M059J (cell line): ENCODE data around the gene CHST9. TPM values are rescaled to one million over a fixed set of nuclear protein-coding genes. Genes with fewer than 3 reads are reported as not detected.
"Not testable (repeated sequence)": the region's sequence is repeated elsewhere in the genome, so short reads cannot be mapped to it uniquely, and the experiment has no call there.

ENCODE experiments used
- DNase-seq: peaks from one replicate; pipeline ENCODE4 v3.0.0-alpha.2; 2012; ENCODE audit warnings: low read depth
- total RNA-seq: library from RNA; depleted of rRNA; stranded (reverse); fragments of >200 nt; shearing (Covaris generic); gene quantifications from 2 replicates; pipeline ENCODE4 v1.2.3, GENCODE V29; 2014

Gene CHST9
- total RNA-seq, 1 experiment from 2014 or later, result not detected

DNA sequence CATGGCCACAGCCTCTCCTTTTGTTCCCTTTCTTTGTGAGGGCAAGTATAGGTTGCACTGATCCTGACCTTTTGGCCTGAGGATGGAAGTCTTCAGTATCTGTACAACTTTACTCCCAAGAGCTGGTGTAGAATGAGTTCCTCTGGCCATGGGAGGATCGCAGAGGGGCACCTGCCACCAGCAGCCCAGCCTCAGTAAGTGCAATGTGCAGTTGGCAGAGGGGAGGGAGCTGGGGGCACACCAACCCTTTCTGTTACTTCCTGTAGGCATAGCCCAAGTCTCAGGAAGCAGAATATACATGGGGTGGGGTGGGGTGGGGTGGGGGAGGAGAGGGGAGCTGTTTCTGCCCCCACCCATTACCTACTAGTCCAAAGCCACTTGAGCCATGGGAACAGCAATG is 254.5 kb downstream of the CHST9 start:
- DNase-seq, result no peak

DNA sequence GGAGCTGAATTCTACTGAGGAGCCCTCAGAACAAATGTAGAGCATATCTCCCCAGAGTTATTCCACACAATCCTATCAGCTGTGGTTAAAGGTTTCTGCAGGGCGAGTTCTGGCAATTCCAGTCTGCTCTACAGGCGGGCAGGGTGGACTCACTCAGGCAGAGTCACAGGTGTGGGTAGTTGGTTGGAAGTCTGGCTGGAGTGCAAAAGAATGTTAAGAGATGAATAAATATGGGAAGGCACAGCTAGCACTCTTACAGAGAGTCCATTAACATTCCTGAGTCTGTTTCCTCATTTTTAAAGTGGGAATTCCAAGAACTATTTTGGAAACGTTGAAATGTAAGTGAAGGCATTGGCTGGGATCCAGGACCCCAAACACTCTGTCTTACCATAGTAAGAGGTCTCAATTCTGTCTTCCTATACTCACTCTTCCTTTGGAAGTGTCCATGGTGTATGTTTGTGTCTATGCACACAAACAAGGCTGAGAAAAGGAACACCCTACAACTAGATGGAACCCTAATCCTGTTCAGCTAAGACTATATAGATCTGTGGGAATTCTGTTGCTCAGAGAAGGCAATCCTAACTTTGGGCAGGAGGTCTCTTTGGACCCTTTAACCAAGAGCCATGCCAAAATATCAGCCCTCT is 256.3 kb downstream of the CHST9 start:
- DNase-seq, result no peak

DNA sequence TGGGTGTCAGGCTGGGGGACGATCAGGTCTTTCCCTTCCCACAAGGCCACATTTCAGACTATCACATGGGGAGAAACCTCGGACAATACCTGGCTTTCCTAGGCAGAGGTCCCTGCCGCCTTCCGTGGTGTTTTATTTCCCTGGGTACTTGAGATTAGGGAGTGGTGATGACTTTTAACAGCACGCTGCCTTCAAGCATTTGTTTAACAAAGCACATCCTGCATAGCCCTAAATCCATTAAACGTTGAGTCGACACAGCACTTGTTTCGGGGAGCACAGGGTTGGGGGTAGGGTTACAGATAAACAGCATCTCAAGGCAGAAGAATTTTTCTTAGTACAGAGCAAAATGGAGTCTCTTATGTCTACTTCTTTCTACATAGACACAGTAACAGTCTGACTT is 257.3 kb downstream of the CHST9 start:
- not testable (repeated sequence) for DNase-seq

DNA sequence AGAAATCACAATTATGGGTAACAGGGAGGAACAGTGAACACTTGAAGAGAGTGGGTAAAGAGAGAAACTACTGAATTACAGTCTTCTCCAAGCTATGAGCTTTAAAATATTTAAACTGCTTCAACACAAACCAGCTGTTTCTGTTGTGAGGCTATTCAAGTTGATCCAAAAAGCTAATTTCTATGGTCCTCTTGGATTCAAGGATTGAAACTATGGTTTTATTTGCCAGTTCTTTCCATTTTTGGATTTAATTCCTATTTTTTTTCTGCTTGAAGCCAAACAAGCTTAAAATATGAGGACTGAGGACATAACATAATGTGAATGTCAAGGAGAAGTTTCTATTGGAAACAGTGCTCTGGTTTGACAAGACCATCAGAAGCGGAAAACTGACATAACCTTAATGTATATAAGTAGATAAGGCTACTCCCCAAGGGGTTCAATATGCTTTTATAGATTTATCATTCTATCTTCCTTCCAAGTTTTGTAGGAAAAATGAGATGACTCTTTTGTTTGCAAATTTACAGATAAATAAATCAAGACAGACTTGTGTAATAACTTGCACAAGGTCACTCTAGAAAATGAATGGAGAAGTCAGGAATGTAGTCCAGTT is 258.9 kb downstream of the CHST9 start:
- no peak for DNase-seq

DNA sequence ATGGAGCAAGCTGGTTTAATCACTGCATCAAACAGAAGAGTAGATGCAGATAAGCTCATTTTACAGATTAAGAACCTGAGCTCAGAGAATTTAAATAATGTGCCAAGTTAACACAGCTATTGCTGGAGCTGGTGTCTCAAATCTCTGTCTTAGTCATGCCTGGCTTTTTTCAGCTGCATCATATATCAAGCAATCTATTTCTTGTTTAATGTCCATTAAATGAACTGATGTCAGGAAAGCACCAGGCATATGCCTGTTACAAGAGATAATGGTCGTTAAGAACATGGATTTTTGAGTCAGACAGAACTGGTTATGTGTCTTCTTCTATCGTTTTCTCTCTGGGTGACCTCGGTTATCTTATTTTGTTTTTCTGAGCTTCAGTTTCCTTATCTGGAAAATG is 259.8 kb downstream of the CHST9 start:
- no peak for DNase-seq

DNA sequence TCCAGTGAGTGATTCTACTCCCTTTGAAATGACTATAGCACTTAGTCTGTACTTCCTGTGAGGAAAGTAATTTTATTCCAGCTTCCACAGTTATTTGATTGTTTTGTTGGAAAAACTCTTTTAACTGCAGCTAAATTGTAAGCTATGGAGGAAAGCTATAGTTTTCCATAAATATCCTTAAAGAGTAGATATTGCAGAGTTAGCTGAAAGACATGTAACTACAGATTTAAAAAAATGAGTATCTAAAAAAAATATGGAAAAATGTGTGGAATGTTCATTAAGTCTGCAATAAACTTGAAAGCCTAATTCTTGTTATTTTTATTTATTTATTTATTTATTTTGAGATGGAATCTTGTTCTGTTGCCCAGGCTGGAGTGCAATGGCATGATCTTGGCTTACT is 262.8 kb downstream of the CHST9 start:
- no peak for DNase-seq

DNA sequence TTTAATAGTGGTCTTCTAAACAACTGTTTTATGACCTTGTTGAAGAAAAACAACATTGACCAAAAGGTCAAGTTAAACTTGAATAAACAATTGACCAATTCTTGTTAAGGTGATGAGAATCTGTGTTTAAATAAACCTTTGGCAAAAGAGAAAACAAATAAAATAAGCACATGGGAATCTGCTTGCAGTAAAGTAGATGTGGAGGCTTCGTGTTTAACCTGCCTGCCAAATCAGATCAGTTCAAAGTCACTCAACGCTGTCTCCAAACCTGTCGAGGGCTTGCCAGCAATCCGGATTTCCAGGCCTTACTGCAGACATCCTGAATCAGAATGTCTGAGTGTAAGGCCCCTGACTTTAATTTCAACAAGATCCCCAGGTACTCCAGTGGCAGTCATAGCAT is 264.5 kb downstream of the CHST9 start:
- DNase-seq, result no peak

DNA sequence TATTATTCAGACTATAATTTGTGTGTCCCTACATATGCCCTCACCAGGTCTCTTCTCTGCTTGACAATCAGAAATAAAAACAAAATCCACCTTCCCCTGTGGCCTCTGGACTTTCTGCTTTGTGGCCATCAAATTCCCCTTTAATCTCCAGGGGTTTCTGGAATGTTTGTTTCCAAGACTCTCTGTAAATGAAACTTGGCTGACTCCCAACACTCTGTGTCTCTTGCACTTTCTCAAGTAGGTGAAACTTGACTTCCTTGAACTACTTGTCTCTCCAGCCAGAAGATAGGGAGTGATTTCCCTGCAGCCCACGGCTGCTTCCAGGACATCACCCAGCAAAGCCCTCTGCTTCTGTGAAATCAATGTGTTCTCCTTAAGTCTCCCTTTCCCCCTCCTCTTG is 265.5 kb downstream of the CHST9 start:
- DNase-seq, result peak; percentile 4

DNA sequence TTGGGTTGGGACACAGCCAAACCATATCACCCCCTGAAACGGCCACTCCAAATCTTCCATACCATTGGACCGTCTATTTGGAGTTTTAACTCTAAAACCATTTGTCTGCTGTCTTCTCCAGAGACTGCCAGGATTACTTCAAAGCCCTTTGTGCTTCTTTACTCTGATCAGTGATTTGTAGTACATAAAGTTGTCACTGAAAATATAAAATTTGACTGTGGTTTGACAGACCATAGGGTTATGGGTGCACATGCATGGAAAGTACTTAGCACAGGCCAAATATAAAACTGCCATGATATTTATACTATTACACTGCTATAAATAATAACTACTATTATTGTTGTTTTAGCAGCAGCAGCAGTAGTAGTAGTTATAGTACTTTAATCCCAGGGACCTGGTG is 265.9 kb downstream of the CHST9 start:
- no peak for DNase-seq

DNA sequence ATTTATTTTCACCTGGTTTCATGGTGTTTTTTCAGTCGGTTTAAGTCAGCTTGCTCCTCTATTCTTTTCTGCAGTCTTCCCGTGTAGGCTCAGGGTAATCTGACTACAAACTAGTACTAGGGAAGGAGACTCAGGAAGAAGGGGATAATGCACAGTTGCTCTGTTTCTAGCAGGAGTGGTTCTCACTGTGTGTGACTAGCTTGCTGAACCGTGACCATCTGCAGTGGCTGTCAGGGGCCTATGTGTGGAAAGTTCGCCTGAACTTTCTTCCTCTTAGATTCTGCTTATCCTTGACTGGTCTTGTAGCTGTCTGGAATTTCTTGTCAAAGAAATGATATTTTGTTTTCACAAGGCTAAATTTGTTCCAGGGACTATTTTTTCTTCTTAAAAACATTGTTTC is 273.3 kb downstream of the CHST9 start:
- no peak for DNase-seq

DNA sequence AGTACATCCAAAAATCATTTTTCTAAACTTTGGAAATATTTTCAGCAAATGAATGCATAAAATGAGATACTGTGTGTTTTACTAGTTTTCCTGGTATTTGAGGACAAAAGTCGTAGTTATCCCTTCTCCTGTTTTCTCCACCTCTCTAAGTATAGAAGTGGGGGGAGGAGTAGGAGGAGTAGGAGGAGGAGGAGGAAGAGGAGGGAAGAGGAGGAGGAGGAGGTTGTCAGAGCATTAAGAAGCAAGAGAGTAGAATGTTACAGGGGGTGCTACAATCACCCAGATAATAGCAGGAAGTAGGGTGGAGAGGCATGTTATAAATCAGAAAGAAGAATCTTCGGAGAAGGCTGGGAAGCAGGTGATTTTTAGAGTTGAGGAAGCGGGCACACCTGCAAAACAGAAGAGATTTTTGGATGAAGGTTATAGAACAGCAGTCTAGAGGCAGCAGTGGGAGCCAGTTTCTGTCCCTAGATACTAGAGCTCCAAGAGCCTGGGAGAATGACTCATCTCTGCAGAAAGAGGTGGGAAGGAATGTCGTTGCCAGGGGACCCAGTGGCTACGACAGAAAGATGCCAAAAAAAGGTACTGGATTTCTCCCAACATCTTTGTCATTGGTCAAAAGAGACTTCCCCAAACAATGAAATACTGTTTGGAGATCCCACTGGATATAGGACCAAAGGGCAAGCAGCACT is 275.4 kb downstream of the CHST9 start:
- DNase-seq, result peak; percentile 20

DNA sequence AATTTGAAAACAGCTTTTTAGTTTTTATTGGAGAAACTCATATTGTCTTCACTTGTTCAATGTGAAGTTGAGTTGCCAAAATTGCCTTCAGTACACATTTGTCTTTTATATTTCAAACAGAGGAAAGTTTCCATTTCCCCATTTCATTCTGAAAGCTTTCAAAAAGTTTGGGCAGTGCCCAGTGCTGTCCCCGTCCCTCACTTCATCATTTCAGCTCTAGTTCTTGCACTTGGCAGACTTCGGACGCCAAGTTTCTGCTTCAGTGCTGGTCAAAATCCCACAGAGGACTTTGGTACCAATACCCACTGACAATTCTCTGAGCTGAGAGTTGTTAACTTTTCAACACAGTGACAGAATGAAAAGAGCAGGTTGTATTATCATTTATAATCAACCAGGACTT is 276.2 kb downstream of the CHST9 start:
- DNase-seq, result no peak

DNA sequence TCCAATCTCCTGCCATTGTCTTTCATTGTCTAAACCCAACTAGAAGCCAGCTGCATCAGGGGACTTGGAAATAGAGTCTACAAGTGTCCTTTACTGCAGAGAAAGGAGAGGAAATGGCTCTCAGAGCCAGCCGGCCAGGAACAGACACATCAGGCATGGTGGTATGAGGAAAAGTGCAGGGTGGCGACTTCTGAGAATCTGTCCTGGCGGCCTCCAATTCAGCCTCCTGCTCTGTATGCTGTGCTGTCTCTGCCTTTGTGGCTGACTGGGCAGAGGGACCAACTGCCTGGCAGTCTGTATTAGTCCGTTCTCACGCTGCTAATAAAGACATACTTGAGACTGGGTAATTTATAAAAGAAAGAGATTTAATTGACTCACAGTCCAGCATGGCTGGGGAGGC is 282.8 kb downstream of the CHST9 start:
- no peak for DNase-seq

DNA sequence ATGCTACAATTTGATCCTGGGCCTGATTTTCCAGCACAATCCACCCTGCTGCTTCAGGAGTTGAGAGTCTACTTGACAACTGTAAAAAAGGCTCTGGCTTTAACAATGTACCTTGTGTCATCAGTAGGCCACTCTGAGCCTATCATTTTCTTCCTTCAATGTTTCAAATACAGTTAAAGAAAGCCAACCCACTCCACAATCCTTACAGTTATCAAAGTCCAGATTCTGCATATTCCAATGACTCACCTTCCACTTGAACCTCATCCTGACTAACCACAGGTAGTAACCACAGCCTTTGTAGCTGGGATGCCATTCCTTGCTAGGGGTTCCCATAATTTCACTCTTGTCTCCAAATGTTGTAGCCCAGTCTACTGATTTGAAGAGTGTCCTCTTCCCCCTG is 284.1 kb downstream of the CHST9 start:
- no peak for DNase-seq

DNA sequence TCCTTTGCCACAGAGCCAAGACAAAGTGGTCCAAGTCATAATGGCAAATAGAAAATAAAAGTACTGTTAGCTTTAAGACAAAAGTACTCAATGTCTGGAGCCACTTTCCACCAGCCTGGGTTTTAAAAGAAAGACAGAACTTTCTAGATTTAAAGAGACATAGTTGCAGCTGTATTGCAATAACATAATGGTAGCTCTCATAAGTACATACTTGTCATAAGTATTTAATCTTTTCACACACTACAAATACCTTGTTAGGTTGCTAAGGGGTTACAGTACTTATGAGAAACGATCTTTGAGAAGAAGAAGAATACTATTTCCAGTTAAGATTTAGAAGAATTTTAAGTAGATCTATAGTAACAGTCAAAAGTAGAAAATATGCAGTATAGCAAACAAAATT is 290.7 kb downstream of the CHST9 start:
- no peak for DNase-seq

DNA sequence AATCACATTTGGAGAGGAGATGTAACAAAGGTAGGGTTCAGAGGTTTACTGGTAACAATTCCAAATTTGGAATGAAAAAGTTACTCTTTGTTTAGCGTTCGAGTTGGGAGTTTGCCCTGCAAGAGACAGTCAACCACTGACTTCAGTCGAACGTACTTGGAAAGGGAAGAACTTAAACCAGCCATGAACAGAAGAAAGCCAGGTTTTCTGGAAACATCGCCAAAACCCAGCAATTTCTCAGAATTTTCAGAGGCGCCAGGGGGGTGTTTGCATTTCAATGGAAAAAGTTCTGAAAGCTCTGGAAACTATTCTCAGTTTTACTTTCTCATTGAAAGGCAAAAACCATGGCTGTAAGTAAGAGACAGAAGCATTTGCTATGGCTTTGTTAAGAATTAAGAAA is 291.1 kb downstream of the CHST9 start:
- DNase-seq, result no peak

DNA sequence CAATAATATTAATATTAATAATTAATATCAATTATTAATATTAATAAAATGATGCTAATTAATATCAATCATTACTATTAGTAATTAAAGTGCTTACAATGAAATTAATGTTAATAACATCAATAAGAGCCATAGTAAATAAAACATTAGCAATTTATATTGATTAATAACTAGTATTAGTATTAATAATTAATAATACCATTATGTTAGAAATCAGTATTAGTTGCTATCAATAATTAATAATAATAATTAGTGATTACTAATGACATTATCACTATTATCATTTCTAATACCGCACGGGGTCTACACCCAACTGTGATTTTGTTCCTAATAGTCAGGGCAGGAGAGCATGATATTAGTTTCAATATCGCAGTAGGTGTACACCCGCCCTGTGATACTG is 296.8 kb downstream of the CHST9 start:
- no peak for DNase-seq

DNA sequence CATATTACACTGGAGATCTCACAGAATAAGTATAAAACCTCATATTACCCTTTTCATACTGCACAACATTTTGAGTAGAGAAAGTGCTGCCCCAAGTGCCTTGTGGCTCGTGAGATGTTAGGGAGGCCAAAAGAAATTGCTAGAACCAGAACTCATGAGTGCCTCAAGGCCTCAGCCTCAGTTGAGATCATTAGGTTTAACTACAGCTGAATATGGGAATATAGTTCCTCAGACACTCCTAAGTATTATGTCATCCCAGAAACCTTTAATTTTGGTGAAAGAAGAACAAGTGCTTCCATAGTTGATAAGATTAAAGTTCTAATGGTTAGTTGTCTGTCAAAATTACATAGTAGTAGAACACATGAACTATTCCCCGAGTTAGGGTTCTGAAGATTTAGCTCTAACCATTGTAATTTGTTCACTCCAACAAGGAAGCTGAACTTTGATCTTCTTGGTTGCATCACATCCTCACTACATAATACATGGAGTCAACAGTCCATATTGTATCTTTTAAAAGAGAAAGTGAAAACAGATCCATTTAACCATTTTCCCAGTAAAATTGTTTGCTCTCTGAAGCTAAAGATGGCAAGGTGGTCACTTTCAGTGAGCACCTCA is 310.0 kb downstream of the CHST9 start:
- DNase-seq, result no peak

DNA sequence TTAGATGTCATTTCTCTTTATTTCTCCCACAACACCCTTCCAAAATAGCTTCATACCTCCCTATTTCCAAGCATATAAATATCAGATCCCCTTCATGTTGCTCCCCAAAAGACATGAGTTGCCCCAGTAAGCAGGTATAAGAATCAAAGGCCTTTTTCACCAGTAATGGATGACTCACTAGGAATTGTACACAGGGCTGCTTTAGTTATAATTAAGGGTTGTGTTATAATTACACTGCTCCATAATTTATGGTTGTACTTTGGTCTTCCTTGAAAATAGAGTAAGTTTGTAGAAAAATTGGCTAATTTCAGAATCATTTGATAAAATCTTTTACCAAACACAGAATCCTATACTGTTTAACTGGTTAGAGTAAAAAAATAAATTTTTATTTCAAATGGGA is 310.8 kb downstream of the CHST9 start:
- no peak for DNase-seq

DNA sequence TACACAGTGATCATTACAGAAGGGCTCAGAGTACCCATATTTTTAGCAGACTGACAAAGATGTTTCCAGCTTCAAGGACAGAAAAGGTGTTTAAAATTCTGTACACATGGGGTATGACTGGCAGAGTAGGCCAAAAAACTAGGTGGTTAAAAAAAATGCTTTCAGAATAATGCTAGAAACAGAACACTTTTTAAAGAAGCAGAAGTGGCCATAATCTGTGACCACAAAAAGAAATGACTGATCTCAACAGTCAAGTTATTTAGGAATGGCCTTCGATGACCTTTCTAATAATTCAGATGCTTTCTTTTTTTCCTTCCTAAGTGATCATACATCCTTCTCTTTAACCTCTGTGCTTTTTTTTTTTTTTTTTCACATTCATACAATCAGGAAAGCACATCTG is 315.5 kb downstream of the CHST9 start:
- no peak for DNase-seq

DNA sequence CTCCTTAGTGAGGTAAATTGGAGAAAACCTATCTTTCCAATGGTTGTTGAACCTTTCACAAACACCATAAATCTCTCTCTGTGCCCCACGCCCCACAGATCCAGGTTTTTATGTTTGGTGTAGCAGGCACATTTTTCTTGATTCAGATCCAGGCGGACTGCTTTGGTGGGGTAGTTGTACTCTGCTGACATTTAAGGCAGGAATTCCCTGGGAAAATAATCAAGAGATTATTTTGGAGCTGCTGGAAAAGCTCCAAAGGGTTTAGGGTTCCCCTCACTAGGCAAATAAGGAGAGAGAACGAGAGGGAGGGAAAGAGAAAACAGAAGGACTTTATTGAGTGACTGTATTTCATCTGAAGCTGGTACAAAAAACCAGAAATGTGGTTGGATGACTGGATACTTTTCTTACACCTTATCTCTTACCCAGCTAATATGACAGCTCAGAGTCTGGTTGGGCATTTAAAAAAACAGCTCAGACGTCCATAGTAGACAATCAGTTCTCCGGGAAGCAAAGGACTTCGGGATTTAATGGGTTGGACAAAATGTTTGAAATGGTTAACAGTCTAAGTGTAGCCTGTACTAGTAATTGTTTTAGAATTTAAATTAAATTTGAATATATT is 316.0 kb downstream of the CHST9 start:
- DNase-seq, result no peak

DNA sequence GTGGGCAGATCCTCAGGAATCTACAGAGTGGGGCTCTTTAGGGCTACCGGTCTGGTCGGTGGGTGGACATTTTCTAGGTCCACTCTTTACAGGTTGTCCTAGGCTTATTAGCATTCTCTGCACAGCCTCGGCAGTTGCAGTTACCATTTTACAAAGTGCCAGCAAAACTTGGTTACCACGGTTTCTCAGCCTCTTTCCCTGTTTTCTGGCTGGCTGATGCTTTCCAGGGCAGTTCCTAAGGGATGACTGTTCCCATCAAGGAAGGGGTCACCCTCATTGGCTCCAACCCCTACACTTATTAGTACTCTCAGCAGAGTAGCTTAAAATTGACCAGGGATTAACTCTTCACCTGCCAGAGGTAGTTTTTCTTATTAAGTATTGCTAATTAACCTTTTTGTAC is 317.6 kb downstream of the CHST9 start:
- no peak for DNase-seq

DNA sequence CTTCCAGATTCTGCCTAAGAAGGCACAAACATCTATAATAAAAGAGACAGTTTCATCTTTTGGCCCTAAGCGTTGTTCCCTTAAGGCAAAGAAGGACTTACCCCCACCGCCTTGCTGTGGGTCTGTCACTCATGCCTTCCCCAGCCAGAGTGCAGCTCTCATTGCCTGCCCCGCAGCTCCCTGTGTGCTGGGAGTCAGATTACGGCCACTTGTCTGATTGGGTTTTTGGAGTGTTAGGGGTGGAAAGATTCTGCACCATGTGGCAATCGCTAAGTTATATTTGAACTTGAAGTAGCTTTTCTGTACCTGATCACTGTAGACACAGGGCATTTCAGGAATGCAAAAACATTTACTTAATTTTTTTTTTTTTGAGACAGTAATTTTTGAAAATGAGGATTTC is 319.6 kb downstream of the CHST9 start, which contains the start of gene AQP4:
AQP4 (minus strand) TSS at position 151 of the 400 bp plus-strand sequence; CDS start at position 133, 18 bp downstream.
- no peak for DNase-seq
